Activated CD4-positive, alpha-beta T cell treated with anti-CD3 and anti-CD28 coated beads, Interleukin-2, Interleukin-6, amounts not matched to agents 100 ng/mL and 50 ng/mL, durations not matched to agents 16 hours and 8 hours (primary cell): ENCODE results near the gene TBX3.
A peak's percentile ranks its signal among the peaks of the same experiment; 100 is the strongest.

ENCODE experiments used
- DNase-seq: peaks from one replicate; pipeline ENCODE4 v3.0.0-alpha.2; 2020

The TBX3 gene

GRCh38 chr12:114681116-114681871 is 2.7 kb downstream of the TBX3 start:
- DNase-seq = no peak

- DNase-seq = no peak
Observed at GRCh38 chr12:114680604-114681069, 3.3 kb downstream of the TBX3 start.

GRCh38 chr12:114679942-114680341 is 4.0 kb downstream of the TBX3 start:
- DNase-seq = no peak

GRCh38 chr12:114679452-114679875 is 4.5 kb downstream of the TBX3 start:
- DNase-seq = no peak

- DNase-seq = no peak
Observed at GRCh38 chr12:114678718-114679117, 5.3 kb downstream of the TBX3 start.

GRCh38 chr12:114678028-114678427 is 5.9 kb downstream of the TBX3 start:
- no peak for DNase-seq

- DNase-seq = no peak
Observed at GRCh38 chr12:114676142-114676741, 7.7 kb downstream of the TBX3 start.

- no peak for DNase-seq
Observed at GRCh38 chr12:114674251-114675047, 9.5 kb downstream of the TBX3 start.

GRCh38 chr12:114673901-114674250 is 10.1 kb downstream of the TBX3 start:
- no peak for DNase-seq

- no peak for DNase-seq
Observed at GRCh38 chr12:114673169-114673833, 10.7 kb downstream of the TBX3 start.

- DNase-seq = no peak
Observed at GRCh38 chr12:114672817-114673168, 11.2 kb downstream of the TBX3 start.

GRCh38 chr12:114671443-114672411 is 12.2 kb downstream of the TBX3 start:
- no peak for DNase-seq

- DNase-seq = no peak
Observed at GRCh38 chr12:114671066-114671442, 12.9 kb downstream of the TBX3 start.

GRCh38 chr12:114670291-114670980 is 13.5 kb downstream of the TBX3 start:
- DNase-seq = no peak

- no peak for DNase-seq
Observed at GRCh38 chr12:114669401-114670290, 14.3 kb downstream of the TBX3 start.

- DNase-seq = no peak
Observed at GRCh38 chr12:114668886-114669288, 15.1 kb downstream of the TBX3 start.

- peak; percentile 62 for DNase-seq
Observed at GRCh38 chr12:114668151-114668885, 15.7 kb downstream of the TBX3 start.

GRCh38 chr12:114667669-114668150 is 16.3 kb downstream of the TBX3 start:
- DNase-seq = no peak
